Sigmoid colon (tissue), 7 donors: ENCODE results near the gene MAP1B. TPM values are rescaled to one million over a fixed set of nuclear protein-coding genes. Genes with fewer than 3 reads are reported as not detected.
A peak's percentile ranks its signal among the peaks of the same experiment; 100 is the strongest.

Experiments used
- DNase-seq: peaks from one replicate; pipeline ENCODE4 v3.0.0-alpha.2; 2019
- H3K27ac ChIP-seq, 4 donors: fragments of 200-600 bp; sonication (generic); one replicate each; pipeline ENCODE4 v1.5.1; 2016 to 2019; ENCODE audit warnings: mild to moderate bottlenecking in 1 of 4
- H3K27me3 ChIP-seq, 3 donors: fragments of 200-600 bp; sonication (generic); one replicate each; pipeline ENCODE4 v1.5.1; 2019; ENCODE audit warnings: mild to moderate bottlenecking in 1 of 3
- H3K36me3 ChIP-seq, 4 donors: fragments of 200-600 bp; sonication (generic); one replicate each; pipeline ENCODE4 v1.5.1; 2016 to 2019
- H3K4me1 ChIP-seq, 4 donors: fragments of 200-600 bp; sonication (generic); one replicate each; pipeline ENCODE4 v1.5.1; 2017 to 2019
- H3K4me3 ChIP-seq, 4 donors: fragments of 200-600 bp; sonication (generic); one replicate each; pipeline ENCODE4 v1.5.1; 2017 to 2019; ENCODE audit warnings: mild to moderate bottlenecking in 2 of 4, moderate library complexity in 1 of 4
- H3K9me3 ChIP-seq, 4 donors: fragments of 200-600 bp in 3 of 4; sonication (generic) in 3 of 4; one replicate each; pipeline versions ENCODE4 v1.5.1 to v1.6.1; 2013 to 2019
- CTCF ChIP-seq, 4 experiments: fragments of 450-650 bp in 3 of 4; fragments of 200-600 bp in 1 of 4; IDR thresholded peaks; one replicate each; pipeline ENCODE4 v1.5.1; 2016 to 2019; ENCODE audit warnings: antibody characterized with exemption in 4 of 4, mild to moderate bottlenecking in 3 of 4, moderate library complexity in 2 of 4
- EP300 ChIP-seq, 4 donors: sonication (generic); formaldehyde crosslinking; IDR thresholded peaks; one replicate each; pipeline ENCODE4 v1.6.1; 2017; ENCODE audit warnings: antibody characterized with exemption in 4 of 4
- POLR2A ChIP-seq, 2 donors: fragments of 450-650 bp; IDR thresholded peaks; one replicate each; pipeline ENCODE4 v1.6.1; 2016; ENCODE audit warnings: antibody characterized with exemption in 2 of 2, mild to moderate bottlenecking in 2 of 2, moderate library complexity in 2 of 2
- POLR2AphosphoS5 ChIP-seq, 4 donors: sonication (generic); formaldehyde crosslinking; IDR thresholded peaks; one replicate each; pipeline ENCODE4 v1.6.1; 2017; ENCODE audit warnings: antibody characterized with exemption in 4 of 4
- WGBS, 2 donors: extraction: QIAGEN DNeasy Blood & Tissue Kit; methylation state at CpG; one replicate each; pipeline ENCODE4 v1.1.7; 2013; 5-methylcytosine and 5-hydroxymethylcytosine counted together
- intact Hi-C: fragments of 100-400 bp; cut with DNase I; formaldehyde crosslinking; loops from one replicate; pipeline ENCODE4 v1.15.1; 2023
- polyA plus RNA-seq, 3 donors: library from polyadenylated mRNA; stranded (reverse); fragments of 200-250 nt; gene quantifications; one replicate each; pipeline ENCODE4 v1.2.3, GENCODE V29; 2013
- total RNA-seq, 4 donors: library from RNA; depleted of rRNA; stranded (reverse); fragments of >200 nt; gene quantifications; one replicate each; pipeline ENCODE4 v1.1.0, GENCODE V29; 2016
- donor health status: healthy with polysubstance abuse.
- donor health status: Bipolar disorder and iron deficiency.
- donor health status: healthy.

MAP1B gene
- total and polyA plus RNA-seq, 7 donors: 0.69 to 659 (median 98.6) TPM

- no peak for DNase-seq
- Histone ChIP-seq H3K36me3 (no peaks in the 10 kb centered on the region), H3K27ac (peak overlapping the region in 2 of 4 donors; percentile 76 to 85), H3K4me3 (no peak overlapping the region), H3K9me3 (no peaks in the 10 kb centered on the region), H3K27me3 (no peaks in the 10 kb centered on the region), H3K4me1 (peaks cover 0 to 21% (median 17%) of the 10 kb centered on the region in 4 donors)
- WGBS, 2 donors: 85 to 91% methylated on average over 3 of the region's 3 CpGs
- TF ChIP-seq CTCF (IDR thresholded peaks at IDR 0.05) (no peak), POLR2AphosphoS5 (IDR thresholded peaks at IDR 0.05) (no peak), EP300 (IDR thresholded peaks at IDR 0.05) (no peak), POLR2A (IDR thresholded peaks at IDR 0.05) (no peak)
- intact Hi-C loops: no loop called here
Measured at GRCh38 chr5:72177538-72177937, 70.3 kb downstream of the MAP1B start.

GRCh38 chr5:72179028-72179815 lies 71.9 kb downstream of the MAP1B start:
- intact Hi-C loops: no loop called here
- Histone ChIP-seq H3K27me3 (no peaks in the 10 kb centered on the region), H3K36me3 (peaks cover 0 to 6% (median 3%) of the 10 kb centered on the region in 4 donors), H3K9me3 (no peaks in the 10 kb centered on the region), H3K27ac (peak overlapping the region; percentile 66 to 85 (median 71)), H3K4me3 (peak overlapping the region; percentile 15 to 44 (median 36)), H3K4me1 (peaks cover 0 to 27% (median 21%) of the 10 kb centered on the region in 4 donors)
- WGBS, 2 donors: 68 to 69% methylated on average over 29 of the region's 29 CpGs
- peak; percentile 86 for DNase-seq
- TF ChIP-seq CTCF (IDR thresholded peaks at IDR 0.05): no peak
- no peak for TF ChIP-seq EP300 (IDR thresholded peaks at IDR 0.05)
- TF ChIP-seq POLR2AphosphoS5 (IDR thresholded peaks at IDR 0.05): peak in 1 of 4 donors; percentile 41
- no peak for TF ChIP-seq POLR2A (IDR thresholded peaks at IDR 0.05)

GRCh38 chr5:72179816-72180440 lies 72.7 kb downstream of the MAP1B start:
- WGBS, 2 donors: 80 to 86% methylated on average over 11 of the region's 11 CpGs
- DNase-seq: no peak
- Histone ChIP-seq H3K4me3 (peak overlapping the region; percentile 15 to 44 (median 36)), H3K4me1 (peaks cover 0 to 34% (median 23%) of the 10 kb centered on the region in 4 donors), H3K27ac (peak overlapping the region; percentile 66 to 85 (median 71)), H3K27me3 (no peaks in the 10 kb centered on the region), H3K36me3 (peaks cover 0 to 9% (median 3%) of the 10 kb centered on the region in 4 donors), H3K9me3 (no peaks in the 10 kb centered on the region)
- intact Hi-C loops: no loop called here
- no peak for TF ChIP-seq POLR2A (IDR thresholded peaks at IDR 0.05)
- no peak for TF ChIP-seq EP300 (IDR thresholded peaks at IDR 0.05)
- no peak for TF ChIP-seq POLR2AphosphoS5 (IDR thresholded peaks at IDR 0.05)
- TF ChIP-seq CTCF (IDR thresholded peaks at IDR 0.05): no peak

GRCh38 chr5:72180925-72181324 lies 73.7 kb downstream of the MAP1B start:
- Histone ChIP-seq H3K9me3 (no peaks in the 10 kb centered on the region), H3K27me3 (no peaks in the 10 kb centered on the region), H3K4me1 (peaks cover 0 to 37% (median 23%) of the 10 kb centered on the region in 4 donors), H3K36me3 (peaks cover 0 to 16% (median 3%) of the 10 kb centered on the region in 4 donors), H3K4me3 (peak overlapping the region in 1 of 4 donors; percentile 44), H3K27ac (peak overlapping the region in 2 of 4 donors; percentile 76 to 85)
- no peak for DNase-seq
- WGBS, 2 donors: 66 to 88% methylated on average over 4 of the region's 4 CpGs
- TF ChIP-seq EP300 (IDR thresholded peaks at IDR 0.05) (no peak), POLR2AphosphoS5 (IDR thresholded peaks at IDR 0.05) (no peak), CTCF (IDR thresholded peaks at IDR 0.05) (no peak), POLR2A (IDR thresholded peaks at IDR 0.05) (no peak)
- intact Hi-C loops: no loop called here
